NCI-H2196 (cell line): ENCODE results near the gene DEGS2.
"Not testable (repeated sequence)": the region's sequence is repeated elsewhere in the genome, so short reads cannot be mapped to it uniquely, and the experiment has no call there.

Experiments
- DNase-seq: peaks from one replicate; lab custom pipeline; 2025; ENCODE audit not compliant: unreplicated experiment; lab: John Stamatoyannopoulos, UW

Gene DEGS2

DNA sequence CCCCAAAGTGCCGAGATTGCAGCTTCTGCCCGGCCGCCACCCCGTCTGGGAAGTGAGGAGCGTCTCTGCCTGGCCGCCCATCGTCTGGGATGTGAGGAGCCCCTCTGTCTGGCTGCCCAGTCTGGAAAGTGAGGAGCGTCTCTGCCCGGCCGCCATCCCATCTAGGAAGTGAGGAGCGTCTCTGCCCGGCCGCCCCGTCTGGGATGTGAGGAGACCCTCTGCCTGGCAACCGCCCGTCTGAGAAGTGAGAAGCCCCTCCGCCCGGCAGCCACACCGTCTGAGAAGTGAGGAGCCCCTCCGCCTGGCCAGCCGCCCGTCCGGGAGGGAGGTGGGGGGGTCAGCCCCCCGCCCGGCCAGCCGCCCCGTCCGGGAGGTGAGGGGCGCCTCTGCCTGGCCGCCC lies 21.2 kb upstream of the DEGS2 start:
- not testable (repeated sequence) for DNase-seq

GRCh38 chr14:100178691-100179090 lies 19.2 kb upstream of the DEGS2 start:
- no peak for DNase-seq

GRCh38 chr14:100176811-100177327 lies 17.4 kb upstream of the DEGS2 start:
- no peak for DNase-seq

DNA sequence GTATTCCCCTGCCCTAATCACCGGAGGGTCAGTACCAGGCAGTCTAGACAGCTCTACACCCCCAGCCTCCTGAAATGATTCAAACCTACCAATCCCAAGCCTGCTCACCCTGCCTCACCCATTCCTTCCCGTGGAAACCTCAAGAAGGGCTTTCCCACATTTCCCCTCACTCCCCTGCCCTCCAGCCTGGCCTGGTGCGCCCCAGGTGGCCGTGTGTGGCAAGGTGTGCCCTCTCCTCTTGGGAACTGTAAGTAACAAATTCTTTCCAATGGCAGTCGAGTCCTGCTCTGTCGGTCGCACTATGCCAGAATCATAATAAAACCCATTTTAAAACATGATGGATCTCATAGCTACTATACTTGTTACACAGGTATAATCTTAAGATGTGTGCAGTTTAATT lies 13.9 kb upstream of the DEGS2 start:
- DNase-seq: no peak

DNA sequence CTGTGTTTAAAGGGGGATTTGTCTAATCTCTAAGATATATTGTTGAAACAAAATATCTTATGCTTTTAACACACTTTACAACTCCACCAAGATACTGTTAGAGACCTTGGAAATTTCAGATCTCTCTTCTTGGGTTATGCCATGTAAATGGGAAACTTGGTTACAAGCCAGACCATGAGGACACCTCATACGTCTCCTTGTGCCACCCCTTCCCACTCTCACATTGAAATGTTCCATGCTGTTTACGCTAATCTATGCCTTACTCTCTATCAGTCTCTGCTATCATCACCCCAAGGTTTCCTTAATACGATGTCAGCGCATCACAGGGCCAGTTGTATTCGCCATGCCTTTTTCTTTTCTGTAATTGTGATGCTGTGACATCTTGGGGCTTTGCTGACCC lies 13.4 kb upstream of the DEGS2 start:
- no peak for DNase-seq

DNA sequence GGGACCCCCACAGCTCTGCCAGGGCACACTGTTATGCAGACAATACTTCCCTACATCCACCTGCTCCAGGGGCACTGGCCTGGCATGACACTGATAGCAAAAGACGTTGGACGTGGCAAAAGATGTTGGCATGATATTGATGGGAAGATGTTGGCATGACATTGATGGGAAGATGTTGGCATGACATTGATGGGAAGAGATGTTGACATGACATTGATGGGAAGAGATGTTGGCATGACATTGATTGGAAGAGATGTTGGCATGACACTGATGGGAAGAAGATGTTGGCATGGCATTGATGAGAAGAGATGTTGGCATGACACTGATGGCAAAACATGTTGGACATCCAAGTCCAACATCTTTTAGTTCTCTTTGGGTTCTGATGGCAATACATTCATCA lies 11.4 kb upstream of the DEGS2 start:
- no peak for DNase-seq

DNA sequence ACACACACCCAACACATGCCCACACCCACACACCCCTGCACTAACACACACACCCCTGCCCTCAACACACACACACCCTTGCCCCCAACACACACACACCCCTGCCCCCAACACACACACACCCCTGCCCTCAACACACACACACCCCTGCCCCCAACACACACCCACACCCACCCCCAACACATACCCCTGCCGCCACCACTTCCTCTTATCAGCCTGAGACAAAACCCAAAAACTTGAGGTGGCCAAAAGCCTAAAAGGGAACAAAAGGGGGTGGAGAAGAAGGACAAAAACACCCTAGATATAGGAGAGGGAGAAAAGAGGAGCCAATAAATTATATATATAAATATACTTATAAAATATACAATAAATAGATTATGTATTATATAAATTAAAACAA lies 9.1 kb upstream of the DEGS2 start:
- DNase-seq: no peak

GRCh38 chr14:100165831-100166440 lies 6.5 kb upstream of the DEGS2 start:
- no peak for DNase-seq

- no peak for DNase-seq
Observed at GRCh38 chr14:100165376-100165775, 5.9 kb upstream of the DEGS2 start.

DNA sequence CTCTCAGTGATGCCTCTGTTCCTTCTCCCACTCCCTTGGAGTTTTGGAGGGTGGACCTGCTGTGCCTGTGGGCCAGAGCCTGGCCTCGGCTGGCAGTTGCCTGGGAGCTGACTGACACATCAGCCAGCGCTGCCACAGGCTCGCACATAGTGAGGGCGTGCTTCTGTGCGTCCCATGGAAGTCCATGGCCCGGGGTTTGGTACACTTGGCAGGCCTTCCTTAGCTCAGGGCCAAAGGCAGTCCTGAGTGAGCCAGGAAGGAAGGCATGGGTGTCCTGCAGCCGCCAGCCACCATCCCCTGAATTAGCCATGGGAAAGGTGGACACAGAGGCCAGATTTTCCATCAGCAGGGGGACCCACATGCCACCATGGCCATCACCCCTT lies 1.1 kb upstream of the DEGS2 start:
- no peak for DNase-seq

DNA sequence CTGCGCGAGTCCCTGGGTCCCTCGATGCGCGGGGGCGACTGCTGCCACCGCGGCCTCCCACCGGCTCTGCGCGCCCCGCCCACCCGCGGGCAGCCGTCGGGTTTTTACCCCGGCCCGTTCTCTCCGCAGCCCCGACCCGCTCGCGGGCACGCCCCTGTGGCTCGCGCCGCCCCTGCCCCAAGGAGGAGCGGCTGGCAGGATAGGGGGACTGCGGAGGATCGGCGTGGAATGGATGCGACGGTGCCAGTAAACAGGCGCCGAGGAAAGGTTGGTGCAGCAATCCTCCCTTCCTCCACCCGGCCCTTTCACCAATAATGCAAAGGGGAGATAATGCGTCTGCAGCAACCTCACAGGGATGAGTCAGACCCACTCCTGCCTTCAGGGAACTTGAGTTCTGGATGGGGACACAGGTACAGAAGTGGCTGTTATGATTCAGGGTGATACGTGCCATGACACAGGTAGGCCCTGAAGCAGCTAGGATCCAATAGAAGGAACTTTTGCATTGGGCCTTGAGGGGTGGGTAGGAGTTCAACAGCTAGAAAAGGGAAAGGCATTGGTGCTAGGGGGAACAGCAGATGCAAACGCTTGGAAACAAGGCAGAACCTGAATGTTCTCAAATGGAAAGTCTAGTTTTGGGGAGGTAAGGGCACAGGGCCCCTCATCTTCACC lies 554 bp upstream of the DEGS2 start:
- DNase-seq: no peak

- no peak for DNase-seq
Observed at GRCh38 chr14:100158566-100159093, 815 bp downstream of the DEGS2 start.

DNA sequence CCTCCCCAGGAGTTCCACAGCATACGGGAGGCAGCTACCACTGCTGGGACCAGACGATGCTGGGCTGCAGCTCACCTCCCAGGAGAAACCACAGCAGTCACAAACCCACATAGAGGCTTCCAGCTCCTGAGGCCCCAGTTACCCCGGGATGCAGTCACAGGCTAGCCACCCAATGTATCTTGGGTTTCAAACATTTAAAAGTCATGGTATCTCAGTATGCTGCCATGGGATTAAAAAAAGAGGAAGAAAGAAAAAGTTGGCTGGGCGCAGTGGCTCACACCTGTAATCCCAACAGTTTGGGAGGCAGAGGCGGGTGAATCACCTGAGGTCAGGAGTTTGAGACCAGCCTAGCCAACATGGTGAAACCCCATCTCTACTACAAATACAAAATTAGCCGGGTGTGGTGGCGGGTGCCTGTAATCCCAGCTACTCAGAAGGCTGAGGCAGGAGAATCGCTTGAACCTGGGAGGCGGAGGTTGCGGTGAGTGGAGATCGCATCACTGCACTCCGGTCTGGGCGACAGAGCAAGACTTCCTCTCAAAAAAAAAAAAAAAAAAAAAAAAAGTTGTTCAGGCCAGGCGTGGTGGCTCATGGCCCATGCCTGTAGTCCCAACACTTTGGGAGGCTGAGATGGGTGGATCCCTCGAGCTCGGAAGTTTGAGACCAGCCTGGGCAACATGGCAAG lies 1.8 kb downstream of the DEGS2 start:
- DNase-seq: not testable (repeated sequence)

DNA sequence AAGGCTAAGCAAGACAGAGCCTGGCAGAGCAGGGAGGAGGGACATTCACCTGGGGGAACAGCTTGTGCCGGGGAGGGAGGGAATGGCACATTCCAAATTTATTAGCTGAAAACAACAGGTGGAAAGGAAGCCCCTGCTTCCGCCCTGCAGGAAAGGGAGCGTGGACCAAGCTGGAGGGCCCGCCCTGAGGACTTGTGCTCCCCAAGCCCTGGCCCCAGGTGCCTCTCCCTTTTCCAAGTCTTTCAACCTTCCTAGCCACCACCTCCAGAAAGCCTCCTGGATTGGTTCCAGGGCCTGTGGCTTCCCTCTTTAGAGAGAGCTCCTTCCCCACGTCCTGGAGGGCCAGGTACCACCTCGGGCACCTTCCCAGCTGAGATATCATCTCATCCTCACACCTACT lies 2.7 kb downstream of the DEGS2 start:
- no peak for DNase-seq

DNA sequence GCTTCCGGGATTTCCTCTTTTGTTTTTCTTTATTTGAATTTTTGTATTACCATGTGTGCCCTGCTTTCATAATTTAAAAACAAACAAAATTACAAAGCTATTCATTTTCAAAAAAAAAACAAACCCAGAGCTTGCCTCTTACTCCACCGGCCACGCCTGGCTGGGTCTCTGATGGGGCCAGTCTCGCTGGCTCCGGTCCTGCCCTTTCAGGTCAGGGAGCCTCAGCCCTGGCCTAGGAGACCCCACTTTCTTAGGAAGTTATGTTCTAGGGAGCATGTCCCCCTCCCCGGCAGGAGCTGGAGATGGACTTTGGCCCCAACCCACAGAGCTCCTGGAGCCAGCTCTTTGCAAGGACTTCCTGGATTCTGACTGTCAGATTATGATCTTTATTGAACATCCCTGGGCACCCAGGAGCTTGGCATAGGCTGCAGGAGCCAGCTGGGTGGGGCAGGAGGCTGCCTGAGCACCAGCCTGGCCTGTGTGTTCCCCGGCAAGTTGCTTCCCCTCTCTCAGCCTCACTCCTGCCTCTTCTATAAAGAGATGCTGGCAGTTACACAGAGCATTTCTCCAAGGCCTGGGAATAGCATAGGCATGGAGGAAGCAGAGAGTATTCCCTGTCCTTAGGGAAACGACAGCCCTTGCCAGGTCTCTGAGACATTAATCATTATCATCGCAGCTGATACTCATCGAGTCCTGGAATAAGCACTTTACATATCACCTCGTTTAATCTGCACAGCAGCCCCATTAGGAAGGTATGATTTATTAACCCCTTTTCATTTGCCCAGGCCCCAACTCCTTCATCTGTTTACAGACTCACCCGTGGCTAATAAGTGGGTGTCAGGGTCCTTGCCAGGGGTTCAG lies 3.5 kb downstream of the DEGS2 start:
- DNase-seq: peak; percentile 53

DNA sequence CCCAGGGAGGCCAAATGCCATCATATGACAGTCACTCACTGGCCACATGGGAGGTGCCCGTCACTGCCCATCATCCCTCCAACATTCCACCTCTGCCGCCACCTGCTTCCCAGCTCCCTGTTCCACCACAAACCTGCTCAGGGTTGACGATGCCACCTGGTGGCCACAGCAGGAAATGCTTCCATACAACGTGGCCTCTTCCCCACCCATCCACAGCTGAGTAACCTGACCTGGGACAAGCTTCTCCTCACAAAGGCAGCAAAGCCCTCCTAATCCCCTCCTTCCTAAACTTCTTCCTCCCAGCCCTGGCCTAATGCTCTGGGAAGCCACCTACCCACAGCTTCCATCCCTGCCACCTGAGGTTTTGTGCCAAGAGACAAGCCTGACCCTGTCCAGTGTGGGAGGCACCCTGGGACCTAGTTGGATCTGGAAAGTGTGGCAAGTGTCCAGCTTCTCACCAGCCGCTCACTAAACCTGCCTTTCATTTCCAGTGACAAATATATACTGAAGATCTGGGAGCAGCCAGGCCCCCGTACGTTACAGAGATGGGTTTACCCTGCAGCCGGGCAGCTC lies 4.3 kb downstream of the DEGS2 start:
- peak; percentile 33 for DNase-seq

DNA sequence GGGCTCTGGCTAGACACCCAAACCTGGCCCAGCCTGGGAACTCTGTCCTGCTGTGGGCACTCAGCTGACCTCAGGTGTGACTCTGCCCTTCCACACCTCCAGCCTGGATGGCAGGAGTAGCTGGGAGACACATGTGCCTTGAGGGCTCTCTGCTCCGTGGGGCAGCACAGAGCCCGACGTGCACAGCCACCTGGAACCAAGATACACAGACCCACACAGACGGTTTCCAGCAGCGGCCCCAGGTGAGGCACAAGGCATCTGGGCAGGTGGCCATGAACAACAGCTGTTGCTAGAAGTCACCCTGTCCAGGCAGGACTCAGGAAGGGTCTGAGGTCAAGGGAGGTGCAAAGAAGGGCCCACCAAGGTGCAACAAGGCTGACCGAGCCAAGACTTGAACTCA lies 5.9 kb downstream of the DEGS2 start:
- no peak for DNase-seq

DNA sequence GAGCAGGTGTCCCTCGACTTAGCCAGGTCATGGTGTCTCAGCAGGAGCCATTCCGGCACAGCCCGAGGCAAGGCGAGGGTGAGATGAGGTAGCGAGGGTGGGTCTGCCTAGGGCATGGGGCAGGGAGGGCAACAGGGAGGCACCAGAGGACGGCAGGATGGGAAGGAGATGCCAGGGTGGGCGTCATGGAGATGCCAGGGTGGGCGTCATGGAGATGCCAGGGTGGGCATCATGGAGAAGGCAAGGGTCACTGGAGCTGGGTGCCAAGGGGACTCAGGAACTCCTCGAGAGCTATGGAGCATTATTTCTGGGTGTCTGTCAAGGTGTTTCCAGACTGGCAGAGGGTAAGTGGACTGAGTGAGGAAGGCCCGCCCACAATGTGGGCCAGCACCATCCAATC lies 7.4 kb downstream of the DEGS2 start:
- DNase-seq: no peak

DNA sequence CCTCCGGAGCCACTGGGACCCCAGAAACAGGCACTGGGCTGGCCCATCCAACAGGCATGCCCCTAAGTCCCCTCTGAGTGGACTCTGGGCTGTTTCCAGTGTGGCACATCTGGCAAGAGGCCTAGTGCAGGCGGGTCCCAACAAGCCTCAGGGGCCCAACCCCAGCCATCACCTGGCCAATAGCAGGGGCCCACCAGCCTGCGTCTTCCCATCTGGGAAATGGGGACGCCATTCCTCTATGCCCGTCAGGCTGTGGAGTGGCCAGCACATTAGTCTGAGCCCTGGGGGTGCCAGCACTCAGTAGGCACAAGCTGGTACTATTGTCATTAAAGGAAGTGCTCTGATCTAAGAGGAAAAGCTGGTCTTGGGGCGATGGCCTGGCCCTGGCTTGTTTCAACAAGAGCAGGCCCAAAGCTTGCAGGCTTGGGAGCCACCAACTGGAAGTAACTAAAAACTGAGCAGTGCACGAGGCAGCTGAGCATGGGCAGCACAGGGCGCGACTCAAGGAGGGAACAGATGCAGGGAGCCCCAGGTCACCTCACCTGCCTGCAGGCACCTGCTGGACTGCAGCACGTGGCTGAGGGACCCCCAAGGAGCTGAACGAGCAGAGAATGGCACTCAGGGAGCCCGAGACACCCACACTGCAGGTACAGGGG lies 8.4 kb downstream of the DEGS2 start:
- DNase-seq: no peak
